Heart right ventricle (tissue), 16 donors: ENCODE results near the gene DHCR7. TPM values are rescaled to one million over a fixed set of nuclear protein-coding genes. Genes with fewer than 3 reads are reported as not detected.
A peak's percentile ranks its signal among the peaks of the same experiment; 100 is the strongest.

ENCODE experiments used
- ATAC-seq, 8 donors: fragments of 200-7000 bp; cut with Tn5 transposase; one replicate each; pipeline ENCODE4 v1.9.1; 2020; ENCODE audit warnings: mild to moderate bottlenecking in 8 of 8, moderate library complexity in 8 of 8, moderate number of reproducible peaks in 1 of 8
- DNase-seq, 2 donors: peaks; one replicate each; pipeline ENCODE4 v3.0.0-alpha.2; 2020
- H3K27ac ChIP-seq, 10 donors: fragments of 200-600 bp; sonication (generic) in 2 of 10; one replicate each; pipeline versions ENCODE4 v1.5.0 to v1.8.0; 2020 to 2022; ENCODE audit warnings: mild to moderate bottlenecking in 3 of 10
- H3K27me3 ChIP-seq, 7 donors: fragments of 200-600 bp; one replicate each; pipeline ENCODE4 v1.8.0; 2021 to 2022; ENCODE audit warnings: mild to moderate bottlenecking in 2 of 7
- H3K36me3 ChIP-seq, 9 donors: fragments of 200-600 bp; sonication (generic) in 1 of 9; one replicate each; pipeline versions ENCODE4 v1.5.0 to v1.8.0; 2020 to 2022; ENCODE audit warnings: mild to moderate bottlenecking in 2 of 9
- H3K4me1 ChIP-seq, 9 donors: fragments of 200-600 bp; sonication (generic) in 1 of 9; one replicate each; pipeline versions ENCODE4 v1.5.0 to v1.8.0; 2020 to 2022; ENCODE audit warnings: mild to moderate bottlenecking in 4 of 9
- H3K4me3 ChIP-seq, 10 donors: fragments of 200-600 bp; sonication (generic) in 2 of 10; one replicate each; pipeline versions ENCODE4 v1.5.0 to v1.8.0; 2020 to 2022; ENCODE audit warnings: mild to moderate bottlenecking in 7 of 10, moderate library complexity in 2 of 10
- H3K9me3 ChIP-seq, 11 donors: fragments of 200-600 bp in 10 of 11; sonication (generic) in 2 of 11; one replicate each; pipeline versions ENCODE4 v1.5.0 to v1.8.0; 2013 to 2022; ENCODE audit warnings: mild to moderate bottlenecking in 2 of 11, control low read depth in 1 of 11, moderate library complexity in 1 of 11
- WGBS, 2 donors: extraction: QIAGEN DNeasy Blood & Tissue Kit; methylation state at CpG; one replicate each; pipeline ENCODE4 v1.1.7; 2013; ENCODE audit warnings: inconsistent platforms in 1 of 2; 5-methylcytosine and 5-hydroxymethylcytosine counted together
- intact Hi-C, 10 donors: fragments of 100-400 bp; cut with DNase I; formaldehyde crosslinking; loops; one replicate each; pipeline versions ENCODE4 v1.11.1 to v1.14.2; 2022
- polyA plus RNA-seq, 2 donors: library from polyadenylated mRNA; stranded (reverse); fragments of 200-250 nt; gene quantifications; one replicate each; pipeline ENCODE4 v1.2.3, GENCODE V29; 2013
- total RNA-seq, 10 donors: library from RNA; stranded (reverse); fragmentation: NEBNext Ultra II Directional in 3 of 10; extraction: Animal tissue kit (Norgen Biotek cat#: 25700) in 3 of 10; gene quantifications; one replicate each; pipeline versions ENCODE4 v1.2.1 to v1.2.4, GENCODE V29; 2021 to 2023
- TF ChIP-seq, protein P1 (sequence below), 9 donors: fragments of 200-600 bp; sonication (generic) in 2 of 9; IDR thresholded peaks; one replicate each; pipeline versions ENCODE4 v1.5.0 to v1.8.0; 2021 to 2022; ENCODE audit warnings: antibody characterized with exemption in 9 of 9, mild to moderate bottlenecking in 5 of 9, moderate library complexity in 1 of 9
- donor health status: Arrhythmogenic right ventricular cardiomyopathy.
- donor health status: ischemic (EF 13 %, LVEDD 7.1; RV severe dilation, severe dysfunction).
- donor health status: healthy with polysubstance abuse.
- donor health status: DM: no; HTN: yes; CAD: no.
- donor health status: DM: no; HTN: no; CAD: no.
- donor health status: ischemic (EF 25% LVEDD 6.9; RV normal size, moderate dysfunction).
- donor health status: ischemic (EF 25% LVEDD 5.7; RV mildly dilated, moderate dysfunction).
- donor health status: healthy.
- donor health status: DM: yes; HTN: yes; CAD: no.
- donor health status: Ischemic cardiomyopathy.
- donor health status: ischemic (EF 35%, LVEDD 5.7; RV mildly dilated, moderate dysfunction).
- donor health status: nonischemic (EF 11% LVEDD 7.7; RV severe dilation, severe dysfunction).
- donor health status: DM: yes; HTN: yes; CAD: no.
- donor health status: PGD.
- donor health status: ischemic (EF 29% LVEDD 5.4; RV normal size, mild dysfunction).
- donor health status: nonischemic (EF 23%, LVEDD 6.1; RV moderate dilation, normal function).

DHCR7 gene
- total and polyA plus RNA-seq, 12 donors = 13.5 to 49.6 (median 28.1) TPM

DNA sequence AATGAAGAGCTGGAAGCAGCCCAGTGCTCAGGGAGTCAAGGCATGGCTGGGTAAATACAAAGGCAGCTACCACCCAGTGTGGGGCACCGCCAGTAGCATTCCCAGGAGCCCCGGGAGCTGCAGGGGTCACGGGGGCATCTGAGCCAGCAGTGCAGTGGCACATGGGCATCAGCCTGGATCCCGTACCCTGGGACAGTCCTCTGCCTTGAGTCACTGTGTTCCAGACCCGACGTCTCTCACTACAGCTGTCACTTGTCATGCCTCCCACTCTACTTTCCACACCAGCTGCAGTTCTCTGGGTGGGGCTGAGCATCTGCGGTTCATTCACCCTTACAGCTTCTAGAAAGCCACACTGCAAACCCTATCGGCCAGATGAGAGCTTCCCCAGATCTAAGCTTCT, 29.6 kb downstream of the DHCR7 start:
- TF ChIP-seq, protein P1, sequence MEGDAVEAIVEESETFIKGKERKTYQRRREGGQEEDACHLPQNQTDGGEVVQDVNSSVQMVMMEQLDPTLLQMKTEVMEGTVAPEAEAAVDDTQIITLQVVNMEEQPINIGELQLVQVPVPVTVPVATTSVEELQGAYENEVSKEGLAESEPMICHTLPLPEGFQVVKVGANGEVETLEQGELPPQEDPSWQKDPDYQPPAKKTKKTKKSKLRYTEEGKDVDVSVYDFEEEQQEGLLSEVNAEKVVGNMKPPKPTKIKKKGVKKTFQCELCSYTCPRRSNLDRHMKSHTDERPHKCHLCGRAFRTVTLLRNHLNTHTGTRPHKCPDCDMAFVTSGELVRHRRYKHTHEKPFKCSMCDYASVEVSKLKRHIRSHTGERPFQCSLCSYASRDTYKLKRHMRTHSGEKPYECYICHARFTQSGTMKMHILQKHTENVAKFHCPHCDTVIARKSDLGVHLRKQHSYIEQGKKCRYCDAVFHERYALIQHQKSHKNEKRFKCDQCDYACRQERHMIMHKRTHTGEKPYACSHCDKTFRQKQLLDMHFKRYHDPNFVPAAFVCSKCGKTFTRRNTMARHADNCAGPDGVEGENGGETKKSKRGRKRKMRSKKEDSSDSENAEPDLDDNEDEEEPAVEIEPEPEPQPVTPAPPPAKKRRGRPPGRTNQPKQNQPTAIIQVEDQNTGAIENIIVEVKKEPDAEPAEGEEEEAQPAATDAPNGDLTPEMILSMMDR (IDR thresholded peaks at IDR 0.05) = no peak
- no peak overlapping the region for H3K27ac ChIP-seq
- no peak for DNase-seq
- peaks cover 0 to 16% (median 3%) of the 10 kb centered on the region in 7 donors for H3K27me3 ChIP-seq
- intact Hi-C loops = no loop called here
- no peaks in the 10 kb centered on the region for H3K9me3 ChIP-seq
- H3K36me3 ChIP-seq = no peaks in the 10 kb centered on the region
- 61 to 62% methylated on average over 8 of the region's 8 CpGs for WGBS, 2 donors
- H3K4me1 ChIP-seq = no peaks in the 10 kb centered on the region
- H3K4me3 ChIP-seq = no peak overlapping the region
- peak in 5 of 8 donors; percentile 44 to 70 (median 67) for ATAC-seq

DNA sequence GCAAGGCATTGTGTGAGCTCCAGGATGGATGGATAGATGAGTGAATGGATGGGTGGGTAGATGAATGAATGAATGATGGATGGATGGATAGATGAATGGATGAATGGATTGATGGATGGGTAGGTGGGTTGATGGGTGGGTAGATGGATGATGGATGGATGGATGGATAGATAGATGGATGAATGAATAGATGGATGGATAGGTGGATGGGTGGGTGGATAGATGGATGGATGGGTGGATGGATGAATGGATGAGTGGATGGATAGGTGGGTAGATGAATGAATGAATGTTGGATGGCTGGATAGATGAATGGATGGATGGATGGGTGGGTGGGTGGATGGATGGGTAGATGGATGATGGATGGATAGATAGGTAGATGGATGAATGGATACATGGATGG, 33.5 kb downstream of the DHCR7 start:
- H3K9me3 ChIP-seq = no peaks in the 10 kb centered on the region
- ATAC-seq (no peak), DNase-seq (no peak)
- H3K27me3 ChIP-seq = peaks cover 0 to 26% (median 10%) of the 10 kb centered on the region in 7 donors
- H3K4me1 ChIP-seq = no peaks in the 10 kb centered on the region
- intact Hi-C loops = no loop called here
- H3K36me3 ChIP-seq = no peaks in the 10 kb centered on the region
- H3K27ac ChIP-seq = no peak overlapping the region
- no peak overlapping the region for H3K4me3 ChIP-seq
- TF ChIP-seq, protein P1 (IDR thresholded peaks at IDR 0.05) = no peak

DNA sequence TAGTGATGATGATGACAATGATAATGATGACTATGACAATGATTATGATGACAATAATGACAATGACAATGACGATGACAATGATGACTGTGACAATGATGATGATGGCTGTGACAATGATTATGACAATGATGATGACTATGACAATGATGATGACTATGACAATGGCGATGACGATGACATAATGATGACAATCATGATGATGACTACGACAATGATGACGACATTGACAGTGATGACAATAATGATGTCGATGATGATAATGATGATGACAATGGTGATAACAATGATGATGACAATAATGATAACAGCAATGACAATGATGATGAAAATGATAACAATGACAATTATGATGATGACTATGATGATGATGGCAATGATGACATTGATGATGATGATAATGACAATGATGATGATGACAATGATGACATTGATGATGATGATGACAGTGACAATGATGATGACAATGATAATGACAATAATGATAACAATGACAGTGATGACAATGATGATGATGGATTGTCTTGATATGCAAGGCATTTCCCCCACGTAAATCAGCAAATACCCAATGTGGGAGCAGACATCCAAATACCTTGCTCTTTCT, 37.7 kb downstream of the DHCR7 start:
- Histone ChIP-seq H3K27me3 (peaks cover 0 to 44% (median 15%) of the 10 kb centered on the region in 7 donors), H3K4me3 (no peak overlapping the region), H3K9me3 (no peaks in the 10 kb centered on the region), H3K27ac (no peak overlapping the region), H3K4me1 (no peaks in the 10 kb centered on the region), H3K36me3 (no peaks in the 10 kb centered on the region)
- 78 to 80% methylated on average over 7 of the region's 7 CpGs for WGBS, 2 donors
- intact Hi-C loops = no loop called here
- TF ChIP-seq, protein P1 (IDR thresholded peaks at IDR 0.05) = no peak
- ATAC-seq (no peak), DNase-seq (no peak)

DNA sequence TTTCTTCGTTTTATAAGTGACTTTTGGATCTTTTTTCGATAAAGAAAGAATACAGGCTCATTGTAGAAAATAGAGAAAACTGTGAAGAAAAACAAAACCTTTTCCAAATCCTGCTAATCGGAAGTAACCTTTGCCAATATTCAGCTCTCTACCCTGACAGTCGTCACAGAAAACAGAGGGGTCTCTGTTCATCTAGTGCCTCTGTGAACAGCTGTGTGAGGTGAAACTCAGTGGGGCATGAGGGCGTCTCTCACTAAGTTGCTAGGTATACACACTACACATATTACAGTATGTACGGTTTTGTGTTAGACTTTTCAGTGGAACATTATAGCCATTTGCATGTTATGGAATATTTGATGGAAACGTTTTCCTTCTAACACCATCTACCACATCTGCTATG, 39.4 kb downstream of the DHCR7 start:
- TF ChIP-seq, protein P1 (IDR thresholded peaks at IDR 0.05) = no peak
- H3K36me3 ChIP-seq = no peaks in the 10 kb centered on the region
- no peak for DNase-seq

More for the DNA sequence above, 39.4 kb downstream of the DHCR7 start:
- no peaks in the 10 kb centered on the region for H3K9me3 ChIP-seq
- H3K4me3 ChIP-seq = no peak overlapping the region
- H3K4me1 ChIP-seq = no peaks in the 10 kb centered on the region
- peaks cover 0 to 38% (median 12%) of the 10 kb centered on the region in 7 donors for H3K27me3 ChIP-seq
- no peak overlapping the region for H3K27ac ChIP-seq
- WGBS, 2 donors = 73 to 74% methylated on average over 7 of the region's 7 CpGs
- ATAC-seq = no peak
- intact Hi-C loops = no loop called here
